Thyroid gland (tissue), 4 donors: ENCODE measurements around the gene NR3C1. TPM values are rescaled to one million over a fixed set of nuclear protein-coding genes. Genes with fewer than 3 reads are reported as not detected.

Source experiments
- DNase-seq, 2 donors: peaks; one replicate each; pipeline ENCODE4 v3.0.0-alpha.2; 2019
- H3K27ac ChIP-seq, 3 donors: fragments of 200-600 bp; sonication (generic); 1 replicate in 2 of 3; 2 replicates in 1 of 3; pipeline ENCODE4 v1.5.1; 2016 to 2019; ENCODE audit warnings: mild to moderate bottlenecking in 1 of 3, moderate library complexity in 1 of 3
- H3K27me3 ChIP-seq: fragments of 200-600 bp; sonication (generic); one replicate; pipeline ENCODE4 v1.5.1; 2019
- H3K36me3 ChIP-seq, 2 donors: fragments of 200-600 bp; sonication (generic); one replicate each; pipeline ENCODE4 v1.5.1; 2016 to 2019
- H3K4me1 ChIP-seq, 2 donors: fragments of 200-600 bp; sonication (generic); one replicate each; pipeline ENCODE4 v1.5.1; 2017 to 2019
- H3K4me3 ChIP-seq, 3 donors: fragments of 200-600 bp; sonication (generic); replicated peaks in 1 of 3; 1 replicate in 2 of 3; 2 replicates in 1 of 3; pipeline ENCODE4 v1.5.1; 2016; ENCODE audit warnings: mild to moderate bottlenecking in 1 of 3
- H3K9me3 ChIP-seq: fragments of 200-600 bp; sonication (generic); one replicate; pipeline ENCODE4 v1.5.1; 2017
- CTCF ChIP-seq, 6 experiments: fragments of 200-600 bp in 3 of 6; fragments of 450-650 bp in 3 of 6; sonication (generic) in 3 of 6; IDR thresholded peaks; one replicate each; pipeline ENCODE4 v1.5.1; 2016 to 2019; ENCODE audit warnings: antibody characterized with exemption in 6 of 6, mild to moderate bottlenecking in 2 of 6, inconsistent platforms in 1 of 6, moderate library complexity in 1 of 6
- POLR2A ChIP-seq, 2 donors: fragments of 450-650 bp; IDR thresholded peaks; one replicate each; pipeline ENCODE4 v1.6.1; 2017; ENCODE audit warnings: antibody characterized with exemption in 2 of 2, mild to moderate bottlenecking in 2 of 2, moderate library complexity in 1 of 2
- WGBS, 2 donors: methylation state at CpG; one replicate each; pipeline ENCODE4 v1.1.5; 2017; 5-methylcytosine and 5-hydroxymethylcytosine counted together
- intact Hi-C: fragments of 100-400 bp; cut with DNase I; formaldehyde crosslinking; loops from one replicate; pipeline ENCODE4 v1.15.1; 2023
- total RNA-seq, 4 donors: library from RNA; depleted of rRNA; stranded (reverse); fragments of >200 nt; gene quantifications; one replicate each; pipeline ENCODE4 v1.2.3, GENCODE V29; 2016

NR3C1 gene
- total RNA-seq, 4 donors from 2014 or later = 59.4 to 67.7 (median 65.3) TPM

- Histone ChIP-seq H3K4me3 (no peak overlapping the region), H3K4me1 (no peaks in the 10 kb centered on the region), H3K27ac (no peak overlapping the region), H3K36me3 (no peaks in the 10 kb centered on the region), H3K27me3 (no peaks in the 10 kb centered on the region), H3K9me3 (no peaks in the 10 kb centered on the region)
- intact Hi-C loops = no loop called here
- TF ChIP-seq POLR2A (IDR thresholded peaks at IDR 0.05) (no peak), CTCF (IDR thresholded peaks at IDR 0.05) (no peak)
- 94 to 97% methylated on average over 2 of the region's 2 CpGs for WGBS, 2 donors
- DNase-seq = no peak
These were observed 9.3 kb upstream of the NR3C1 start for GRCh38 chr5:143412661-143413342.

DNA sequence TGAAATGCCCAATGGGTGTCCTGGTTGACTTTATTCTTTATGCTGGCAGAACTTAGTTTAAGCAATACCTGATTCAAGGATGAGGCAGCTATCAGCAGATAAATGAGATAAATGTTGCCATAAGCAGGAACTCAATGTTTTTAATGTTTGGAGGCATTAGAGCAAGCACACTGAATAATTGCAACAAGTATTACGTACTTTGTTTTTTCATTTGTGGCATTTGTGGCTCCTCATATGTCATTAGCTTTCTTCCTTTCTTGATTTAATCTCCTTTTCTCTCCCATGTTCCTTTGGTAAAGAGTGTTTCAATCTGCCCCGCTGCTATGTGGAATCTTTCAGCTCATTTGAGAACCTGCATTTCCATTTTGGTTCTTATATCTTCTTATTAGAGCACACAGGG lies 6.4 kb upstream of the NR3C1 start:
- DNase-seq = no peak
- Histone ChIP-seq H3K27ac (no peak overlapping the region), H3K36me3 (no peaks in the 10 kb centered on the region), H3K4me1 (no peaks in the 10 kb centered on the region), H3K4me3 (no peak overlapping the region), H3K9me3 (no peaks in the 10 kb centered on the region), H3K27me3 (no peaks in the 10 kb centered on the region)
- 89 to 91% methylated on average over 2 of the region's 2 CpGs for WGBS, 2 donors
- intact Hi-C loops = loop anchor here (10.0 kb wide), 3 partner anchors 395 to 485 kb away; no protein-coding TSS in a partner anchor
- no peak for TF ChIP-seq POLR2A (IDR thresholded peaks at IDR 0.05)
- no peak for TF ChIP-seq CTCF (IDR thresholded peaks at IDR 0.05)

GRCh38 chr5:143406408-143406807 lies 2.9 kb upstream of the NR3C1 start:
- no peaks in the 10 kb centered on the region for H3K36me3 ChIP-seq
- no peak overlapping the region for H3K27ac ChIP-seq
- WGBS, 2 donors = 98 to 100% methylated on average over 1 of the region's 1 CpG
- no peaks in the 10 kb centered on the region for H3K27me3 ChIP-seq
- no peak overlapping the region for H3K4me3 ChIP-seq
- no peak for TF ChIP-seq POLR2A (IDR thresholded peaks at IDR 0.05)
- TF ChIP-seq CTCF (IDR thresholded peaks at IDR 0.05) = no peak
- intact Hi-C loops = loop anchor here (10.0 kb wide), 3 partner anchors 392 to 482 kb away; no protein-coding TSS in a partner anchor
- peaks cover 4% of the 10 kb centered on the region in 2 donors for H3K4me1 ChIP-seq
- DNase-seq = no peak
- no peaks in the 10 kb centered on the region for H3K9me3 ChIP-seq

GRCh38 chr5:143405849-143406098 lies 2.3 kb upstream of the NR3C1 start:
- TF ChIP-seq POLR2A (IDR thresholded peaks at IDR 0.05) (no peak), CTCF (IDR thresholded peaks at IDR 0.05) (no peak)
- H3K9me3 ChIP-seq = no peaks in the 10 kb centered on the region
- H3K27me3 ChIP-seq = no peaks in the 10 kb centered on the region
- peaks cover 9 to 11% of the 10 kb centered on the region in 2 donors for H3K4me1 ChIP-seq
- peak overlapping the region; percentile 93 to 100 (median 98) for H3K27ac ChIP-seq
- intact Hi-C loops = loop anchor here (10.0 kb wide), 3 partner anchors 391 to 481 kb away; no protein-coding TSS in a partner anchor
- H3K36me3 ChIP-seq = no peaks in the 10 kb centered on the region
- H3K4me3 ChIP-seq = peak overlapping the region in 2 of 3 donors; percentile 37 to 88
- no peak for DNase-seq
- WGBS, 2 donors = 77 to 87% methylated on average over 3 of the region's 3 CpGs

- Histone ChIP-seq H3K9me3 (no peaks in the 10 kb centered on the region), H3K4me1 (peaks cover 9 to 15% of the 10 kb centered on the region in 2 donors), H3K4me3 (peak overlapping the region; percentile 37 to 88 (median 45)), H3K27me3 (no peaks in the 10 kb centered on the region), H3K27ac (peak overlapping the region; percentile 93 to 100 (median 98)), H3K36me3 (no peaks in the 10 kb centered on the region)
- intact Hi-C loops = loop anchor here (10.0 kb wide), 3 partner anchors 390 to 480 kb away; no protein-coding TSS in a partner anchor
- WGBS, 2 donors = 4 to 10% methylated on average over 20 to 49 of the region's 52 CpGs
- peak; percentile 88 to 89 for DNase-seq
- peak; percentile 60 to 84 for TF ChIP-seq POLR2A (IDR thresholded peaks at IDR 0.05)
- TF ChIP-seq CTCF (IDR thresholded peaks at IDR 0.05) = peak in 1 of 6 experiments; percentile 17
These were observed 1.8 kb upstream of the NR3C1 start for GRCh38 chr5:143405063-143405848.
